Parathyroid adenoma (tissue), 2 donors: ENCODE measurements around the gene KIF13A.

Source experiments
- H2AFZ ChIP-seq: fragments of 300-600 bp; sonication (generic); one replicate; pipeline ENCODE4 v1.7.0; 2017; ENCODE audit warnings: antibody characterized with exemption, mild to moderate bottlenecking
- H3K27ac ChIP-seq: fragments of 300-600 bp; sonication (generic); one replicate; pipeline ENCODE4 v1.7.0; 2017
- H3K27me3 ChIP-seq: fragments of 300-600 bp; sonication (generic); one replicate; pipeline ENCODE4 v1.7.0; 2017; ENCODE audit warnings: low read length; ENCODE audit not compliant: control insufficient read depth, insufficient read depth
- H3K36me3 ChIP-seq: fragments of 300-600 bp; sonication (generic); one replicate; pipeline ENCODE4 v1.7.0; 2017; ENCODE audit warnings: low read length; ENCODE audit not compliant: control insufficient read depth, insufficient read depth
- H3K4me1 ChIP-seq: fragments of 300-600 bp; sonication (generic); one replicate; pipeline ENCODE4 v1.7.0; 2017; ENCODE audit warnings: control low read depth
- H3K4me2 ChIP-seq: fragments of 300-600 bp; sonication (generic); one replicate; pipeline ENCODE4 v1.7.0; 2017; ENCODE audit warnings: low read length
- H3K4me3 ChIP-seq: fragments of 300-600 bp; sonication (generic); one replicate; pipeline ENCODE4 v1.7.0; 2017; ENCODE audit warnings: low read depth, low read length
- H3K79me2 ChIP-seq: fragments of 300-600 bp; sonication (generic); one replicate; pipeline ENCODE4 v1.7.0; 2017; ENCODE audit warnings: control low read depth
- H3K9ac ChIP-seq: fragments of 300-600 bp; sonication (generic); one replicate; pipeline ENCODE4 v1.7.0; 2017; ENCODE audit warnings: mild to moderate bottlenecking
- H3K9me3 ChIP-seq: fragments of 300-600 bp; sonication (generic); one replicate; pipeline ENCODE4 v1.7.0; 2017; ENCODE audit warnings: low read length; ENCODE audit not compliant: control insufficient read depth
- CTCF ChIP-seq: fragments of 300-600 bp; sonication (generic); IDR thresholded peaks from one replicate; pipeline ENCODE4 v1.7.0; 2017; ENCODE audit warnings: antibody characterized with exemption, mild to moderate bottlenecking
- donor health status: primary hyperparathyroidism.

KIF13A gene

GRCh38 chr6:17712576-17712975, 274.9 kb downstream of the KIF13A start:
- Histone ChIP-seq H3K36me3 (no peaks in the 10 kb centered on the region), H3K4me3 (no peak overlapping the region), H3K4me1 (no peaks in the 10 kb centered on the region), H3K4me2 (no peak overlapping the region), H3K27me3 (no peaks in the 10 kb centered on the region), H3K79me2 (no peaks in the 10 kb centered on the region), H3K9ac (no peak overlapping the region), H3K27ac (no peak overlapping the region), H3K9me3 (no peaks in the 10 kb centered on the region), H2AFZ (no peak overlapping the region)
- no peak for TF ChIP-seq CTCF

- Histone ChIP-seq H3K36me3 (no peaks in the 10 kb centered on the region), H3K4me2 (no peak overlapping the region), H3K27me3 (no peaks in the 10 kb centered on the region), H3K4me3 (no peak overlapping the region), H3K9me3 (no peaks in the 10 kb centered on the region), H3K4me1 (no peaks in the 10 kb centered on the region), H3K9ac (no peak overlapping the region), H3K79me2 (peaks cover 7% of the 10 kb centered on the region), H2AFZ (no peak overlapping the region), H3K27ac (no peak overlapping the region)
- TF ChIP-seq CTCF: no peak
Observed at GRCh38 chr6:17710331-17710730, 277.1 kb downstream of the KIF13A start.

- H3K27ac ChIP-seq: no peak overlapping the region
- H3K9me3 ChIP-seq: no peaks in the 10 kb centered on the region
- H3K79me2 ChIP-seq: peaks cover 11% of the 10 kb centered on the region
- H3K36me3 ChIP-seq: no peaks in the 10 kb centered on the region
- H3K4me1 ChIP-seq: peaks cover 3% of the 10 kb centered on the region
- no peak for TF ChIP-seq CTCF
- H3K27me3 ChIP-seq: no peaks in the 10 kb centered on the region
- no peak overlapping the region for H3K4me2 ChIP-seq
- no peak overlapping the region for H2AFZ ChIP-seq
- H3K9ac ChIP-seq: no peak overlapping the region
- no peak overlapping the region for H3K4me3 ChIP-seq
Observed at GRCh38 chr6:17709476-17709875, 278.0 kb downstream of the KIF13A start.
